A673 (cell line): Measurements from ENCODE around the gene PIGU. TPM values are rescaled to one million over a fixed set of nuclear protein-coding genes. Genes with fewer than 3 reads are reported as not detected.

ENCODE experiments used
- BruUV-seq: library from RNA; stranded (reverse); fragments of 400-500 nt; replicated peaks from 2 replicates; lab custom pipeline; 2021; lab: Mats Ljungman, UMichigan
- CTCF ChIA-PET: fragments of 300-600 bp; sonication (Branson Sonifier 250); formaldehyde crosslinking; loops from one replicate; lab custom pipeline; 2022; ENCODE audit warnings: antibody characterized with exemption; lab: Charles Lee
- POLR2A ChIA-PET: fragments of 300-600 bp; sonication (Branson Sonifier 250); formaldehyde crosslinking; loops from one replicate; lab custom pipeline; 2022; ENCODE audit warnings: antibody characterized with exemption; ENCODE audit not compliant: low non-redundant PET; lab: Charles Lee
- DNase-seq: peaks from one replicate; pipeline ENCODE4 v3.0.0-alpha.2; 2015; ENCODE audit warnings: low spot score
- H3K27ac ChIP-seq: fragments of 200-600 bp; sonication (generic); 2 replicates; pipeline ENCODE4 v1.5.1; 2016; ENCODE audit warnings: mixed run types, low read depth, mild to moderate bottlenecking, mixed read lengths, antibody characterized with exemption, low read length; ENCODE audit not compliant: poor library complexity, severe bottlenecking
- H3K27me3 ChIP-seq: fragments of 200-600 bp; sonication (generic); replicated peaks from 2 replicates; pipeline ENCODE4 v1.6.1; 2017; ENCODE audit warnings: mixed run types, low read depth, mild to moderate bottlenecking, mixed read lengths, antibody characterized with exemption, low read length; ENCODE audit not compliant: insufficient read depth, poor library complexity
- H3K36me3 ChIP-seq: fragments of 200-600 bp; sonication (generic); 2 replicates; pipeline ENCODE4 v1.6.1; 2016; ENCODE audit warnings: mixed run types, mild to moderate bottlenecking, mixed read lengths, antibody characterized with exemption, low read length; ENCODE audit not compliant: insufficient read depth, poor library complexity, severe bottlenecking
- H3K4me1 ChIP-seq: fragments of 200-600 bp; sonication (generic); 2 replicates; pipeline ENCODE4 v1.6.1; 2017; ENCODE audit warnings: mixed run types, mild to moderate bottlenecking, mixed read lengths, antibody characterized with exemption, low read length; ENCODE audit not compliant: insufficient read depth, poor library complexity, severe bottlenecking
- H3K4me3 ChIP-seq: fragments of 200-600 bp; sonication (generic); 2 replicates; pipeline ENCODE4 v1.5.1; 2016; ENCODE audit warnings: low read depth, mixed run types, mild to moderate bottlenecking, mixed read lengths, low read length; ENCODE audit not compliant: poor library complexity, severe bottlenecking
- H3K9me3 ChIP-seq: fragments of 200-600 bp; sonication (generic); 2 replicates; pipeline ENCODE4 v1.6.1; 2016; ENCODE audit warnings: mixed run types, low read depth, mild to moderate bottlenecking, mixed read lengths, antibody characterized with exemption, low read length; ENCODE audit not compliant: poor library complexity, severe bottlenecking
- EZH2 ChIP-seq: fragments of 200-600 bp; sonication (generic); IDR thresholded peaks from 2 replicates; pipeline ENCODE4 v1.6.1; 2017; ENCODE audit warnings: borderline replicate concordance, low read depth, mild to moderate bottlenecking, mixed read lengths, antibody characterized with exemption, low read length; ENCODE audit not compliant: poor library complexity, severe bottlenecking
- intact Hi-C: fragments of 100-400 bp; cut with micrococcal nuclease; formaldehyde crosslinking; loops from one replicate; pipeline ENCODE4 v1.10.0; 2022; ENCODE audit not compliant: unreplicated experiment
- total RNA-seq: library from RNA; stranded (reverse); gene quantifications from 2 replicates; pipeline ENCODE4 v1.2.3, GENCODE V29; 2021
- TF ChIP-seq, protein P1 (sequence below): fragments of 300-800, 200-600 bp; sonication (generic); conservative IDR thresholded peaks from 2 replicates; pipeline ENCODE4 v1.5.1; 2017; ENCODE audit warnings: low read depth, mild to moderate bottlenecking, antibody characterized with exemption, low read length, moderate library complexity, mixed read lengths

PIGU gene
- total RNA-seq, 1 experiment from 2014 or later = 31.4 TPM

DNA sequence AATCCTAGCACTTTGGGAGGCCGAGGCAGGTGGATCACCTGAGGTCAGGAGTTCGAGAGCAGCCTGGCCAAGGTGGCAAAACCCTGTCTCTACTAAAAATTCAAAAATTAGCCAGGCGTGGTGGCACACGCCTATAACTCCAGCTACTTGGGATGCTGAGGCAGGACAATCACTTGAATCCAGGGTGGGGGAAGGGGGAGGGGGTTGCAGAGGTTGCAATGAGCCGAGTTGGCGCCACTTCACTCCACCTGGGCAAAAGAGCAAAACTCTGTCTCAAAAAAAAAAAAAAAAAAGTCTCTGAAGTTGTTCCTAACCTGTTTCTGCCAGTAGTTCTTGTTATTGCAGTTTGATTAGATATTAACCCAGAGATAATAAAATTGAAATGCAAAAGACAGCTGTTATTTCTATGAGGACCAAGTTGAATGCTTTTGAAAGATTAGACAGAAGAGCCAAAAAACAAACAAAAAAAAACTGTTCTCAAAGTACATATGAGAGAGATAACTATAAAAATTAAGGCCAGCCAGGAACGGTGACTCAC is 22.6 kb downstream of the PIGU start:
- no peak overlapping the region for H3K4me3 ChIP-seq
- H3K4me1 ChIP-seq = no peaks in the 10 kb centered on the region
- intact Hi-C loops = no loop called here
- H3K27me3 ChIP-seq = no peaks in the 10 kb centered on the region
- ChIA-PET CTCF (no interaction called here), POLR2A (no interaction called here)
- DNase-seq = no peak
- no peaks in the 10 kb centered on the region for H3K36me3 ChIP-seq
- no peaks in the 10 kb centered on the region for H3K9me3 ChIP-seq
- BruUV-seq = no TSS peak
- H3K27ac ChIP-seq = no peak overlapping the region
- TF ChIP-seq, protein P1, sequence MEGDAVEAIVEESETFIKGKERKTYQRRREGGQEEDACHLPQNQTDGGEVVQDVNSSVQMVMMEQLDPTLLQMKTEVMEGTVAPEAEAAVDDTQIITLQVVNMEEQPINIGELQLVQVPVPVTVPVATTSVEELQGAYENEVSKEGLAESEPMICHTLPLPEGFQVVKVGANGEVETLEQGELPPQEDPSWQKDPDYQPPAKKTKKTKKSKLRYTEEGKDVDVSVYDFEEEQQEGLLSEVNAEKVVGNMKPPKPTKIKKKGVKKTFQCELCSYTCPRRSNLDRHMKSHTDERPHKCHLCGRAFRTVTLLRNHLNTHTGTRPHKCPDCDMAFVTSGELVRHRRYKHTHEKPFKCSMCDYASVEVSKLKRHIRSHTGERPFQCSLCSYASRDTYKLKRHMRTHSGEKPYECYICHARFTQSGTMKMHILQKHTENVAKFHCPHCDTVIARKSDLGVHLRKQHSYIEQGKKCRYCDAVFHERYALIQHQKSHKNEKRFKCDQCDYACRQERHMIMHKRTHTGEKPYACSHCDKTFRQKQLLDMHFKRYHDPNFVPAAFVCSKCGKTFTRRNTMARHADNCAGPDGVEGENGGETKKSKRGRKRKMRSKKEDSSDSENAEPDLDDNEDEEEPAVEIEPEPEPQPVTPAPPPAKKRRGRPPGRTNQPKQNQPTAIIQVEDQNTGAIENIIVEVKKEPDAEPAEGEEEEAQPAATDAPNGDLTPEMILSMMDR = no peak
- TF ChIP-seq EZH2 = no peak

DNA sequence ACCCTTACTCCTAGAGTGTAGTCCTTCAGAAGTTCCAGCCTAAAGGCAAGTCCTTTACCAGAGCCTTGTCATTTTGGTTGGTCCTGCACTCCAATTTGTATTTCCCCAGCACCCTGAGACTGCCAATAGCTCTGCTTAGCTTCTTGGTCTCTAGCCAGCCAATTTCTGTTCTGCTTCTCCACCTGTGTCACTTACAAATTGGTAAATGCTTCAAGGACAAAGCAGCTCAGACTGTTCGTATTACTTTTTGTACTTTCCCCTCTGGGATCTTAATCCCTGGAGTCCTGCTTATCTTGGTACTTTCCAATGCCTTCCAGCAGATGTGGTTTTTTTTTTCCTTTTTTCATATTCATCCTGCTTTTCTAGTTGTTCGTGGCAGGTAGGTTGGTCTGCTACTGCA is 25.7 kb downstream of the PIGU start:
- no peak for TF ChIP-seq EZH2
- TF ChIP-seq, protein P1 = no peak
- CTCF ChIA-PET = interaction anchor here (0.5 kb wide), 1 partner anchor 15 kb away, joined by 6 read pairs; no protein-coding TSS in a partner anchor

DNA sequence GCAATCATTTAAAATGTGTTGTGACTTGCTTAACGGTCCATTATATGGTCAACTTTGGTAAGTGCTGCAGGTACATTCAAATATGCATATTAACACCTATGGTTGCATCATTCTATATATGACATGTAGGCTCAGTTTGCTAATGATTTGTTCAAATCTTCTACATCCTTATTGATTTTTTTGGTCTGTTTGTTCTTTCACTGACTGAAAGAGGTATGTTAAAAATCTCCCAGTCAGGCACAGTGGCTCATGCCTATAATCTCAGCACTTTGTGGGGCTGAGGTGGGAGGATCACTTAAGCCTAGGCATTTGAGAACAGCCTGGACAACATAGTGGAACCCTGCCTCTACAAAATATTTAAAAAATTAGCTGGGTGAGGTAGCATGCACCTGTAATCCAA is 29.2 kb downstream of the PIGU start:
- Histone ChIP-seq H3K36me3 (no peaks in the 10 kb centered on the region), H3K27me3 (no peaks in the 10 kb centered on the region), H3K9me3 (no peaks in the 10 kb centered on the region), H3K27ac (no peak overlapping the region), H3K4me3 (no peak overlapping the region), H3K4me1 (no peaks in the 10 kb centered on the region)
- intact Hi-C loops = no loop called here
- no TSS peak for BruUV-seq
- TF ChIP-seq, protein P1 = no peak
- no peak for TF ChIP-seq EZH2
- ChIA-PET CTCF (no interaction called here), POLR2A (no interaction called here)
- no peak for DNase-seq

More for the DNA sequence above, 25.7 kb downstream of the PIGU start:
- no peaks in the 10 kb centered on the region for H3K36me3 ChIP-seq
- H3K9me3 ChIP-seq = no peaks in the 10 kb centered on the region
- BruUV-seq = no TSS peak
- no peak overlapping the region for H3K4me3 ChIP-seq
- H3K27me3 ChIP-seq = no peaks in the 10 kb centered on the region
- POLR2A ChIA-PET = no interaction called here
- DNase-seq = no peak
- intact Hi-C loops = no loop called here
- no peak overlapping the region for H3K27ac ChIP-seq
- no peaks in the 10 kb centered on the region for H3K4me1 ChIP-seq
